NCI-H1436 treated with DMSO at 0.1 percent for 48 hours (cell line): ENCODE measurements around the gene IGF1R.

Experiments used
- DNase-seq: peaks from one replicate; lab custom pipeline; 2025; lab: John Stamatoyannopoulos, UW

IGF1R gene

GRCh38 chr15:98671060-98672008 lies 23.0 kb downstream of the IGF1R start:
- DNase-seq, result no peak

- no peak for DNase-seq
These were observed 24.8 kb downstream of the IGF1R start for GRCh38 chr15:98673133-98673532.

DNA sequence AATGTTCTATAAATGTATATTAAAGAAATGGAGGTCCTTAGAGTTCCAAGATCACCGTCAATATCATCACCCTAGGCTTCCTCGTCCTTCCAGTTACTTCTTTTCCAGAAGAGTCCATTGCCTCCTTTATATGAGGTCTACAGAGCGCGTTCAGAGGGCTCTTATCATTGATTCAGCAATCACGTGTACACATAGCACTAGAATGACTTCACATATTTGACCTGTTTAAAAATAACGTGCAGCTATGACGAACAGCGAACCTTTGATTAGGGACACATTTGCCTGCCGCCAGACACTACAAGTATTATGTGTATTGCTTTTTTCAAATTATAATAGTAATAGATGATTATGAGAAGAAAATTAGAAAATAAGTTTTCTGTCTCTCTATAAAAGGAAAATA lies 26.0 kb downstream of the IGF1R start:
- DNase-seq, result no peak

DNA sequence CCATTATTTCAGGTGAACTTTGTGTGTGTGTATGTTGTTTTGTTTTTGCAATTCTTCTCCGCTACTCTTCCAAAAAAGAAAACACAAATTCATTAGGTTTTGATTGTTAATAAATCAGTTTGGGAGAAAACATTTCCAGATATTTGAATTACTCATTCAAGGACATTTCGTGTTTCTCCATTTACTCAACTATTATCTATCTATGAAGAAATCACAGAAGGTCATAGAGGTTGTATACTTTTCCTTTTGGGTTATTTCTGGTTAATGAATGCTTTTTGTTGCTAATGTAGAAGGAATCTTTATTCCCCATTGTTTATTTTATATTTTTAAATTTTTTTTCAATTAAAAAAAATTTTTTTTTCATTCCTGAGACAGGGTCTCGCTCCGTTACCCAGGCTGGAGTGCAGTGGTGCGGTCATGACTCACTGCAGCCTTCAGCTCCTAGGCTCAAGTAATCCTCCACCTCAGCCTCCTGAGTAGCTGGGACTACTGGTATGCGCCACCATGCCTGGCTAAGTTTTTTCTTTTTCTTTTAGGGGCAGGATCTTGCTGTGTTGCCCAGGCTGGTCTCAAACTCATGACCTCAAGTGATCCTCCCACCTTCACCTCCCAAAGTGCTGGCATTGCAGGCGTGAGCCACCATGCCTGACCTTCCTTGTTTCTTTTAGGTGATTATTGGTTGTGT lies 28.4 kb downstream of the IGF1R start:
- DNase-seq, result no peak

DNA sequence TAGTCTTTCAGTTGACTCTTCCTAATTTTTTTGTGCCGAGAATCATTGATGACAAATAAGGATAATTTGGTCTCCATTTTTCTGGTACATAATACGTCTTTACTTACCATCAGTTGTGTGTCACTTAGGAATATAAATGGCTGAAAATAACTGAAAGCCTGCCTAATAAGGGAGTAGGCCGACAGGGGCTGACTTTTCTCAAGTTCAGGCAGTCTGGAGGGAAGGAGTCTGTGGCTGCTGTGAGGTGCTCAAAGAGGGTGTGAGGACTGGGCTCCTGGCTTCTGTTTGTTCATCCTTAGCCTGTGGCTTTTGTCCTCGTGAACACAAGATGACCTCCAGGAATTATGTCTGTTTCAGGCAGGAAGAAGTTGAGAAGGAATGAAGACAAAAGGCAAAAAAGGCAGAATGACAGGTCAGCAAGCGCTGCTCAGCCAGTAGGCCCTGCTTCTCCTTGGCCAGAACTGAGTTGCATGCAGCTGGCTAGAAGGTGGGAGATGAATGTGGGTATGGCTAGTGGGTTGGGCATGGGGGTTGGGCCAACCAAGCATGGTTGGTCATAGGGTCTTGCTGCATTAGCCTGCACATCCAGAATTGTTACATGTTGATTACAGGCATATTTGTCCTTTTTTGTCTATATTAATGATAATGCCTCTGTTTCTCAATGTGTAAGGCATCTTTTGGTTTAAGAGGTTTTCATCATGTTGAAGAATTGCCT lies 29.2 kb downstream of the IGF1R start:
- DNase-seq, result no peak

- no peak for DNase-seq
These were observed 30.1 kb downstream of the IGF1R start for GRCh38 chr15:98678484-98678883.

- no peak for DNase-seq
These were observed 32.7 kb downstream of the IGF1R start for GRCh38 chr15:98681061-98681460.

- DNase-seq, result no peak
These were observed 34.8 kb downstream of the IGF1R start for GRCh38 chr15:98682992-98683701.

GRCh38 chr15:98683831-98684230 lies 35.5 kb downstream of the IGF1R start:
- DNase-seq, result no peak

- DNase-seq, result no peak
These were observed 36.1 kb downstream of the IGF1R start for GRCh38 chr15:98684436-98684835.

- no peak for DNase-seq
These were observed 36.7 kb downstream of the IGF1R start for GRCh38 chr15:98684995-98685525.

DNA sequence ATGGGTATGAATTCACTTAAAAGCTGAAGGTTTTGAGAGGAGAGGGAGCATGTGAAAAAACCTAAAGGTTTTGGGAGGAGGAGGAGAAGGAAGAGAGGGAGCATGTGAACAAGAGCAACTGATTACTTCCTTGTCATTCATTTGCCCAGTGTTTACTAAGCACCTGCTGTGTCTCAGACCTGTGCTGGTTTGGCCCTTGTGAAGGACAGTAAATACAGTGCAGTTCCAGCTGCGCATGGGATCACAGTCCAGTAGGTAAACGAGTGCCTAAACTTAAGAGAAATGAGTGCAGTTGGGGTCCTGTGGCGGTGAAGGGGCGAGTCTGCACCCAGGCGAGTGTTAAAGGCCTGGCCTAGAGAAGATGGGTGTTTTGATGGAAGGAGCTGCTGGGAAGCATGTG lies 38.6 kb downstream of the IGF1R start:
- DNase-seq, result no peak

GRCh38 chr15:98689431-98689861 lies 41.1 kb downstream of the IGF1R start:
- no peak for DNase-seq

DNA sequence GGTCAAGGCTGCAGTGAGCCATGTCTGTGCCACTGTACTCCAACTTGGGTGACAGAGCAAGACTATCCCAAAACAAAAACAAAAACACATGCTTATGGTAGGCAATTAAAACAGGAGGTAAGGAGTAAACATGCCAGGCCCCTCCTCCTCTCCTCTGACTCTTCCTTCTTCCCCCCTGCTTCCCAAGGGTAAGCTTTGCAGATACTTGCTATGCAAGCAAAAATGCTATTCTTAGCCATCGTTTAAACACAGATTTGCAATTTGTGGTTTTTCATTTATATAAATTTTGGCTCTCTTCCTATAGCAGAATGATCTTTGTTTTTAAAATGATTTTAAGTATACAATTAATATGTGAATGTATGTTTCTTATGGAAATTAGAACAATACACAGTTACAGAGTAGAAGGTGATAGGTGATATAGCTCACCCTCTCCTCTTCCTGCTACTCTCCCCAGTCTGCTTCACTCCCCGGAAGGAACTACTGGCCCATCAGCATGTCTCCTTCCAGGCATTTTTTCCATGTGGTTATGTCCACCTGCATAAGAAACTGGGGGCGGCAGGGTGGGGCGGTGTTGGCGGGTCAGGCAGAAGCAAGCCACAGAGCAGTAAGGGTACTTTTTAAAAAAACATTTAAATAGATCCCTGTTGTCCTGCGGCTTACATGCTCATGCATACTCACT lies 42.1 kb downstream of the IGF1R start:
- no peak for DNase-seq

DNA sequence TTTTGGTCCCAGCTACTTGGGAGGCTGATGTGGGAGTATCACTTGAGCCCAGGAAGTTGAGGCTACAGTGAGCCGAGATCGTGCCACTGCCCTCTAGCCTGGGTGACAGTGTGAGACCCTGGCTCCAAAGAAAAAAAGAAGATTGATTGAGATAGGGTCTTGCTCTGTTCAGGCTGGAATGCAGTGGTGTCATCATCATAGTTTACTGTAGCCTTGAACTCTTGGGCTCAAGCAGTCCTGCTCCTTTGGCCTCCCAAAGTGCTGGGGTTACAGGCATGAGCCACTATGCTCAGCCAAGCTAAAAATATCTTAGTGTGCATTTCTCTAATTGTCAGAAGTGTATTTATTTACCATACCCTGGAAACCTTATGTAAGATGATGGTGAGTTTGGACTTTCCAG lies 43.9 kb downstream of the IGF1R start:
- no peak for DNase-seq

DNA sequence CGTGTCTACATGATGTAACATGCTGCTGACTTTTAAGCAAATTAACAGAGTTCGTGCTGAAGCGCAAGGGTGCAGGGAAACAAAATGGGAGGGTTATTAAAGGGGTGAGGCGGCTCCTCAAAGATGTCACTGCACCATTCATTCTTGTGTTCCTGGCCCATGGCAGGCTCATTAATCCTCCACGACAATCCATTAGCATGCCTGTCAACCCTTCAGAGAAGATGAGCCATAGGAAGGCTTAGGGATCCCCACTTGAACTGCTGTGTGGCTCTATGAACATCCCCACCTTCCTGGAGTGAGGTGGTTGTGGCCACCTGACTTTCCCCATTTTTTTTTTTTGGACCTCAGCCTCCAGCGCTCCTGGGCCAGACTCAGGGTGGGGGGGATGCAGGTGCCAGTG lies 45.8 kb downstream of the IGF1R start:
- no peak for DNase-seq

DNA sequence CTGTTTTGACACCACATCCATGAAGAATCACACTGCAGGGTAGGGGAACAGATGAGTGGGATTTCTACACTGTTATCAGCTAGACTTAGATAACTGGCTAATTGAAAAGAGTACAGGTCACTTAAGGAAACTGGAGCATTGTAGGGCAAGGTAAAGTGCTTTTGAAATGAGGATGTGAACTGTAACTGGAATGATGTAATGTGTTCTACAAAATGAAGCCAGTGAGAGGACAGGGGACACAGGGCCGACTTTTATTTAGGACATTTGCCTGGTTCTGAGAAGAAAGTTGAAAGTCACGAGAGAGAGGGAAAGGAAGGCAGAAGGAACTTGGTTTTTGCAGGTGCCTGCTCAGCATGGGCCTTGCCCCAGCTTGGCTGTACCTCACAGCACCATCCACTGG lies 50.5 kb downstream of the IGF1R start:
- no peak for DNase-seq

DNA sequence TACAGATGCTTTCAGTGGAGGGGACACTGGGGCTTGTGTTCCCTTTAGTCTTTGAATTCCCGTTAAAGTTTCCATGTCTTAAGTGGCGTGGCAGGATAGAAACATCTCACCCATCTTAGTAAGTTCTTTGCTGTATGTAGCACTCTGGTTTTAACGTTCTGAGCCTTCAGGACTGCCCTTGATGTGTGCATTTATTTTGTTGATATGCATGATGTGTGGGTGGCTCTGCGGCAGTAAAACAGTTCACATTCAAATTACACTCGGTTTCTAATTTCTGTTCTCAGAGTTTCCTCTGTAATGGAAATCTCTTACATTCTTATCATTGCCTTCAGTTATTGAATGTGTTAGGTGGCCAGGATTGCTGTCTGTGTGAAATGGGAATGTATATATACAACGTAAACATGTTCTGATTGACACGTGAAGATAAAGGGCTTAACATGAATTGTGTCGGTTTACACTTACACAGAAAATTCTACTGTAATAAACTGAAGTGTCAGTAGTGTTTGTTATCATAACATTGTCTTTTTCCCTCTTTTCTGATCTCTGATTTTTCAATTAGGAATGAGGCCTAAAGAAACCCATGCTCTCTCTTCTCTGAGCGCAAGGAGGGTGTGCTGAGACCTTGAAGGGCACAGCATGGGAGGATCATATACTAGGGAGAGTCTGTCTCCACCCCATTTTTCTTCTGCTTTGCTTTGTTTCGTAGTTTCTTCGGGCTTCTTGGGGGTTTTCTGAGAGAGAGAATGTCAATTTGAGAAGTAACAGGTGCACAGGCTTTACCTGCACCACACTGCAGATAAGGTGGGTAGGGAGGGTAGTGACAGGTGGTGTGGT lies 51.5 kb downstream of the IGF1R start:
- no peak for DNase-seq

DNA sequence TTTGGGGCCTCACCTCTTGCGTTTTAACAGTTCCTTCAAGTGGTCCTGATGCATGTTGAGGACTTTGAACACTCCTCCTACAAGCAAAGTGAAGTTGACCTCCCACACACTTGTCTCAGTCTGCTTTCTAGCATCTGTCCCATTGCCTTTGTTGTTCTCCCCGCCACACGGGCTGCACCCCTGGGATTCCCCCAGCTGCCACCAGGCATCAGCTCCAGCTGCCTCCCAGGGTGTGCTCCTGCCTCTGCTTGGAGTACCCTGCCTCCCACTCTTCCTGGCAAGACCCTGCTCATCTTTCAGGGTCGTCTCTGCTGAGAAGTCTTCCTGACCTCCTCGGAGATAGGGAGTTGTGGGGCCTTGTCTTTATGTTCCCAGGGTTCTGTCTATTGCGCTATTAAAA lies 52.2 kb downstream of the IGF1R start:
- DNase-seq, result no peak

DNA sequence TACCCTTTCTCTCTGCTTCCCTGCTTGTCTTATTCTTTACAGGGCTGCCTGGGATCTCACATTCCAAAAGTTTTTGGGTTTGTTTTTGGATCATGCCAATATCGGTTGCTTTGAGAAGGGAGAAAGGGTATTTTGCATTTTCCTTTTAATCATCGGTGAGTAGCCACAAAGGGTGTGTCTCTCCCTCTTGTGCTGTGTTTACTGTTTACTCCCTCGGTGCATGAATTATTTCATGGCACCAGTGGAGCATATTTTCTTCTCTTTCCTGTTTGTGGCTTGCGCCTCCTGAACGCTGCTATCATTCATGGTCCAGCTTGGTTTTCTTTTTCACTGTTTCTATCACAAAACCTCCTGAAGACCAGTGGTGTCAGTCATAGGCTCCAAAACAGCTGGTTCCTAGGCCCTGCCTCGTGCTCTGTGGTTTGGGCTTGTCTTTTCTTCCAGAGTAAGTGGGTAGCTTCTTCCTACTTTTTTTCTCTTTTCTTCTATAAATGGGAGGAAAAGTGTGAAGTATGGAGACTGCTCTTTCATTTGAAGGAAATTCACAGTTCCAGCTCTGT lies 54.9 kb downstream of the IGF1R start:
- no peak for DNase-seq
